HepG2 (cell line): Measurements from ENCODE around the gene SPRYD3. TPM values are rescaled to one million over a fixed set of nuclear protein-coding genes. Genes with fewer than 3 reads are reported as not detected.
A peak's percentile ranks its signal among the peaks of the same experiment; 100 is the strongest.

Experiments used
- AGO2 ChIP-seq: fragments of 200-400 bp; formaldehyde crosslinking; optimal IDR thresholded peaks from 2 replicates; pipeline ENCODE3; 2017; ENCODE audit warnings: mild to moderate bottlenecking, low read depth, low read length, moderate library complexity
- CC2D1A ChIP-seq: sonication (generic); formaldehyde crosslinking; IDR thresholded peaks from 2 replicates; pipeline ENCODE4 v1.8.1; 2023; ENCODE audit warnings: mild to moderate bottlenecking, missing genetic modification reagents
- CHD4 ChIP-seq: fragments of 200-600 bp; sonication (generic); IDR thresholded peaks from 2 replicates; pipeline ENCODE4 v1.7.0; 2017; ENCODE audit warnings: mild to moderate bottlenecking, low read length, borderline replicate concordance
- ESRRA ChIP-seq: sonication (generic); formaldehyde crosslinking; IDR thresholded peaks from 2 replicates; pipeline ENCODE4 v1.5.1; 2020; ENCODE audit warnings: mild to moderate bottlenecking, low read depth, missing genetic modification reagents
- KDM2A ChIP-seq: sonication (generic); formaldehyde crosslinking; IDR thresholded peaks from 2 replicates; pipeline ENCODE4 v1.4.0; 2020; ENCODE audit warnings: low read depth, missing genetic modification reagents, borderline replicate concordance
- MED1 ChIP-seq: sonication (generic); formaldehyde crosslinking; IDR thresholded peaks from 2 replicates; pipeline ENCODE4 v1.4.0; 2020; ENCODE audit warnings: missing genetic modification reagents
- POLR2AphosphoS5 ChIP-seq: IDR thresholded peaks from 2 replicates; pipeline ENCODE4 v1.6.1; 2012; ENCODE audit warnings: low read depth, low read length
- POLR2G ChIP-seq: fragments of 200-400 bp; formaldehyde crosslinking; IDR thresholded peaks from 2 replicates; pipeline ENCODE4 v1.6.1; 2018; ENCODE audit warnings: mild to moderate bottlenecking, low read depth, low read length, moderate library complexity
- RBFOX2 ChIP-seq: fragments of 200-400 bp; formaldehyde crosslinking; IDR thresholded peaks from 2 replicates; pipeline ENCODE4 v1.6.1; 2017; ENCODE audit warnings: low read depth, mild to moderate bottlenecking, low read length
- SETDB1 ChIP-seq: sonication (generic); formaldehyde crosslinking; IDR thresholded peaks from 2 replicates; pipeline ENCODE4 v1.5.1; 2020; ENCODE audit warnings: missing genetic modification reagents, mild to moderate bottlenecking, borderline replicate concordance
- SMARCE1 ChIP-seq: fragments of 450-650 bp; IDR thresholded peaks from 2 replicates; pipeline ENCODE4 v1.6.1; 2017; ENCODE audit warnings: borderline replicate concordance
- TGIF2 ChIP-seq: IDR thresholded peaks from 2 replicates; pipeline ENCODE4 v1.6.1; 2016; ENCODE audit warnings: control low read depth, missing compliant biosample characterization
- ZBTB33 ChIP-seq: sonication (generic); formaldehyde crosslinking; IDR thresholded peaks from 2 replicates; pipeline ENCODE4 v1.4.0; 2020; ENCODE audit warnings: missing genetic modification reagents
- ZNF24 ChIP-seq: fragments of 450-650 bp; IDR thresholded peaks from 2 replicates; pipeline ENCODE4 v1.6.1; 2017; ENCODE audit warnings: antibody characterized with exemption, mild to moderate bottlenecking
- ZNF546 ChIP-seq: sonication (generic); formaldehyde crosslinking; conservative IDR thresholded peaks from 2 replicates; pipeline ENCODE4 v1.8.1; 2023; ENCODE audit warnings: mild to moderate bottlenecking, missing genetic modification reagents
- ZNF567 ChIP-seq: sonication (generic); formaldehyde crosslinking; IDR thresholded peaks from 2 replicates; pipeline ENCODE4 v1.8.1; 2023; ENCODE audit warnings: mild to moderate bottlenecking, missing genetic modification reagents, borderline replicate concordance
- ZNF589 ChIP-seq: sonication (generic); formaldehyde crosslinking; conservative IDR thresholded peaks from 2 replicates; pipeline ENCODE4 v1.8.0; 2022; ENCODE audit warnings: mild to moderate bottlenecking, moderate library complexity, missing genetic modification reagents
- polyA plus RNA-seq, 8 experiments: library from polyadenylated mRNA; depleted of rRNA in 3 of 8; stranded (reverse) in 7 of 8; unstranded in 1 of 8; fragments of >200 nt; fragmentation: Illumina TruSeq in 4 of 8; extraction: Trizol in 4 of 8; gene quantifications; 2 replicates each; pipeline versions ENCODE4 v1.2.1 to v1.2.3, GENCODE V29; 2011 to 2016; ENCODE audit warnings: low read depth in 4 of 8, missing spikeins in 1 of 8, mixed read lengths in 1 of 8; ENCODE audit not compliant: insufficient read depth in 1 of 8
- total RNA-seq, 5 experiments: library from RNA; depleted of rRNA; stranded (reverse); fragments of >200 nt; fragmentation: Illumina TruSeq; extraction: Trizol; gene quantifications; 2 replicates each; pipeline ENCODE4 v1.2.3, GENCODE V29; 2016; ENCODE audit warnings: low read depth in 1 of 5
- TF ChIP-seq, protein P1 (sequence below): sonication (generic); formaldehyde crosslinking; IDR thresholded peaks from 2 replicates; pipeline ENCODE4 v1.5.1; 2020; ENCODE audit warnings: mild to moderate bottlenecking, moderate library complexity, missing genetic modification reagents
- TF ChIP-seq, protein P2 (sequence below): sonication (generic); formaldehyde crosslinking; IDR thresholded peaks from 2 replicates; pipeline ENCODE4 v1.9.0; 2021; ENCODE audit warnings: missing genetic modification reagents, borderline replicate concordance
- TF ChIP-seq, protein P3 (sequence below): sonication (generic); formaldehyde crosslinking; IDR thresholded peaks from 2 replicates; pipeline ENCODE4; 2020; ENCODE audit warnings: missing genetic modification reagents, mild to moderate bottlenecking, borderline replicate concordance

SPRYD3 gene
- total and polyA plus RNA-seq, 2 of the 13 experiments (the other 11 are each of a cell fraction or from before 2014, with no cell fraction given) = 9.0 to 9.2 TPM

DNA sequence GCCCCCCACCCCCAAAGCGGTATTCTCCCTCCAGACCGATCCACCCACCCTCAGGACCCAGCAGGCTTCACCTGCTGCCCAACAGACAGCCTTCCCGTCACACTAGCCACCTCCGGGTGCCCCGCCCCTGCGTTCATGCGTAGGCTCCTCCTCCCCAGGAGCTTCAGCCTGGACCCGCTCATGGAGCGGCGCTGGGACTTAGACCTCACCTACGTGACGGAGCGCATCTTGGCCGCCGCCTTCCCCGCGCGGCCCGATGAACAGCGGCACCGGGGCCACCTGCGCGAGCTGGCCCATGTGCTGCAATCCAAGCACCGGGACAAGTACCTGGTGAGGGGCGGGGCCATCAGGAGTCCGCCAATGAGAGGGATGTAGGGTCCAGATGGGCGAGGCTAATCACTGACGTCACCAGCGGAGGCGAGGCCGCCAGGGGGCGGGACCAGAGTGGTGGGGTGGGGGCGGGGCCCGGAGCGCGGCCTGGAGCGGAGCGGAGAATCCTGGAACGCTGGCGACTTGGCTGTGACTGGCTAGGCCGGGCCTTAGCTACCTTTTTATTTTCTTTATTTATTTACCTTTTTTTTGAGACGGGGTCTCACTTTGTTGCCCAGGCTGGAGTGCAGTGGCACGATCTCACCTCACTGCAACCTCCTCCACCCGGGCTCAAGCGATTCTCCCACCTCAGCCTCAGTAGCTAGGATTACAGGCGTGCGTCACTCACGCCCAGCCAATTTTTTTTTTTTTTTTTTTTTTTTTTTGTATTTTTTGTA lies 24.9 kb downstream of the SPRYD3 start (continued):
- no peak for TF ChIP-seq ZNF589 (CRISPR knock-in tag)
- TF ChIP-seq POLR2AphosphoS5 = peak; percentile 56
- no peak for TF ChIP-seq SETDB1
- TF ChIP-seq AGO2 = peak; percentile 69
- TF ChIP-seq MED1 (CRISPR knock-in tag) = peak; percentile 33; the same call in 1 of the 2 replicates
- no peak for TF ChIP-seq ZNF546 (CRISPR knock-in tag)
- TF ChIP-seq, protein P1, sequence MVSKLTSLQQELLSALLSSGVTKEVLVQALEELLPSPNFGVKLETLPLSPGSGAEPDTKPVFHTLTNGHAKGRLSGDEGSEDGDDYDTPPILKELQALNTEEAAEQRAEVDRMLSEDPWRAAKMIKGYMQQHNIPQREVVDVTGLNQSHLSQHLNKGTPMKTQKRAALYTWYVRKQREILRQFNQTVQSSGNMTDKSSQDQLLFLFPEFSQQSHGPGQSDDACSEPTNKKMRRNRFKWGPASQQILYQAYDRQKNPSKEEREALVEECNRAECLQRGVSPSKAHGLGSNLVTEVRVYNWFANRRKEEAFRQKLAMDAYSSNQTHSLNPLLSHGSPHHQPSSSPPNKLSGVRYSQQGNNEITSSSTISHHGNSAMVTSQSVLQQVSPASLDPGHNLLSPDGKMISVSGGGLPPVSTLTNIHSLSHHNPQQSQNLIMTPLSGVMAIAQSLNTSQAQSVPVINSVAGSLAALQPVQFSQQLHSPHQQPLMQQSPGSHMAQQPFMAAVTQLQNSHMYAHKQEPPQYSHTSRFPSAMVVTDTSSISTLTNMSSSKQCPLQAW (CRISPR knock-in tag) = 0 out of 2 replicates have a peak, but pooled peaks have one; percentile 42
- TF ChIP-seq KDM2A = peak; percentile 38; the same call in 1 of the 2 replicates
- peak; percentile 18; the same call in 1 of the 2 replicates for TF ChIP-seq TGIF2 (CRISPR knock-in tag)
- TF ChIP-seq POLR2G = peak; percentile 63; the same call in 1 of the 2 replicates
- TF ChIP-seq SMARCE1 = no peak
- TF ChIP-seq, protein P2, sequence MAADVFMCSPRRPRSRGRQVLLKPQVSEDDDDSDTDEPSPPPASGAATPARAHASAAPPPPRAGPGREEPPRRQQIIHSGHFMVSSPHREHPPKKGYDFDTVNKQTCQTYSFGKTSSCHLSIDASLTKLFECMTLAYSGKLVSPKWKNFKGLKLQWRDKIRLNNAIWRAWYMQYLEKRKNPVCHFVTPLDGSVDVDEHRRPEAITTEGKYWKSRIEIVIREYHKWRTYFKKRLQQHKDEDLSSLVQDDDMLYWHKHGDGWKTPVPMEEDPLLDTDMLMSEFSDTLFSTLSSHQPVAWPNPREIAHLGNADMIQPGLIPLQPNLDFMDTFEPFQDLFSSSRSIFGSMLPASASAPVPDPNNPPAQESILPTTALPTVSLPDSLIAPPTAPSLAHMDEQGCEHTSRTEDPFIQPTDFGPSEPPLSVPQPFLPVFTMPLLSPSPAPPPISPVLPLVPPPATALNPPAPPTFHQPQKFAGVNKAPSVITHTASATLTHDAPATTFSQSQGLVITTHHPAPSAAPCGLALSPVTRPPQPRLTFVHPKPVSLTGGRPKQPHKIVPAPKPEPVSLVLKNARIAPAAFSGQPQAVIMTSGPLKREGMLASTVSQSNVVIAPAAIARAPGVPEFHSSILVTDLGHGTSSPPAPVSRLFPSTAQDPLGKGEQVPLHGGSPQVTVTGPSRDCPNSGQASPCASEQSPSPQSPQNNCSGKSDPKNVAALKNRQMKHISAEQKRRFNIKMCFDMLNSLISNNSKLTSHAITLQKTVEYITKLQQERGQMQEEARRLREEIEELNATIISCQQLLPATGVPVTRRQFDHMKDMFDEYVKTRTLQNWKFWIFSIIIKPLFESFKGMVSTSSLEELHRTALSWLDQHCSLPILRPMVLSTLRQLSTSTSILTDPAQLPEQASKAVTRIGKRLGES (CRISPR knock-in tag) = no peak
- TF ChIP-seq ESRRA = no peak
- TF ChIP-seq RBFOX2 = peak; percentile 85
- 0 out of 2 replicates have a peak, but pooled peaks have one; percentile 67 for TF ChIP-seq ZNF567
- TF ChIP-seq ZBTB33 (CRISPR knock-in tag) = peak; percentile 47; the same call in 1 of the 2 replicates
- no peak for TF ChIP-seq CC2D1A (CRISPR knock-in tag)
- TF ChIP-seq ZNF24 = no peak
- TF ChIP-seq, protein P3, sequence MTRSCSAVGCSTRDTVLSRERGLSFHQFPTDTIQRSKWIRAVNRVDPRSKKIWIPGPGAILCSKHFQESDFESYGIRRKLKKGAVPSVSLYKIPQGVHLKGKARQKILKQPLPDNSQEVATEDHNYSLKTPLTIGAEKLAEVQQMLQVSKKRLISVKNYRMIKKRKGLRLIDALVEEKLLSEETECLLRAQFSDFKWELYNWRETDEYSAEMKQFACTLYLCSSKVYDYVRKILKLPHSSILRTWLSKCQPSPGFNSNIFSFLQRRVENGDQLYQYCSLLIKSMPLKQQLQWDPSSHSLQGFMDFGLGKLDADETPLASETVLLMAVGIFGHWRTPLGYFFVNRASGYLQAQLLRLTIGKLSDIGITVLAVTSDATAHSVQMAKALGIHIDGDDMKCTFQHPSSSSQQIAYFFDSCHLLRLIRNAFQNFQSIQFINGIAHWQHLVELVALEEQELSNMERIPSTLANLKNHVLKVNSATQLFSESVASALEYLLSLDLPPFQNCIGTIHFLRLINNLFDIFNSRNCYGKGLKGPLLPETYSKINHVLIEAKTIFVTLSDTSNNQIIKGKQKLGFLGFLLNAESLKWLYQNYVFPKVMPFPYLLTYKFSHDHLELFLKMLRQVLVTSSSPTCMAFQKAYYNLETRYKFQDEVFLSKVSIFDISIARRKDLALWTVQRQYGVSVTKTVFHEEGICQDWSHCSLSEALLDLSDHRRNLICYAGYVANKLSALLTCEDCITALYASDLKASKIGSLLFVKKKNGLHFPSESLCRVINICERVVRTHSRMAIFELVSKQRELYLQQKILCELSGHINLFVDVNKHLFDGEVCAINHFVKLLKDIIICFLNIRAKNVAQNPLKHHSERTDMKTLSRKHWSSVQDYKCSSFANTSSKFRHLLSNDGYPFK (CRISPR knock-in tag) = peak; percentile 31; the same call in 1 of the 2 replicates
- TF ChIP-seq CHD4 = no peak
